Activated CD8-positive, alpha-beta T cell treated with anti-CD3 and anti-CD28 coated beads, Interleukin-2, amount 10 ng/mL, durations not matched to agents 7 days and 5 days (primary cell): Measurements from ENCODE around the gene FAM124B. TPM values are rescaled to one million over a fixed set of nuclear protein-coding genes. Genes with fewer than 3 reads are reported as not detected.
"Not testable (repeated sequence)": the region's sequence is repeated elsewhere in the genome, so short reads cannot be mapped to it uniquely, and the experiment has no call there.

Experiments
- ATAC-seq: fragments of 150-1000 bp; cut with Tn5 transposase; one replicate; pipeline ENCODE4 v1.10.0; 2021; ENCODE audit warnings: moderate library complexity
- CTCF ChIA-PET: fragments of 350-600 bp; sonication (Branson Sonifier 250); formaldehyde crosslinking; loops from one replicate; lab custom pipeline; 2021; ENCODE audit warnings: antibody characterized with exemption; lab: Charles Lee
- POLR2A ChIA-PET: fragments of 350-600 bp; sonication (Branson Sonifier 250); formaldehyde crosslinking; loops from one replicate; lab custom pipeline; 2021; ENCODE audit warnings: antibody characterized with exemption; lab: Charles Lee
- DNase-seq: peaks from one replicate; pipeline ENCODE4 v3.0.0-alpha.2; 2020
- H3K27ac Mint-ChIP-seq: one replicate; pipeline ENCODE4 v1.8.0; 2021; ENCODE audit warnings: mild to moderate bottlenecking, mixed read lengths
- H3K27me3 Mint-ChIP-seq: one replicate; pipeline ENCODE4 v1.8.0; 2021; ENCODE audit warnings: low read depth, mixed read lengths
- H3K36me3 Mint-ChIP-seq: one replicate; pipeline ENCODE4 v1.8.0; 2021; ENCODE audit warnings: low read depth, mixed read lengths
- H3K4me1 Mint-ChIP-seq: one replicate; pipeline ENCODE4 v1.8.0; 2021; ENCODE audit warnings: low read depth, mixed read lengths
- H3K4me3 Mint-ChIP-seq: one replicate; pipeline ENCODE4 v1.8.0; 2021; ENCODE audit warnings: mild to moderate bottlenecking, mixed read lengths
- H3K9me3 Mint-ChIP-seq: one replicate; pipeline ENCODE4 v1.8.0; 2022; ENCODE audit warnings: mixed read lengths; ENCODE audit not compliant: insufficient read depth
- total RNA-seq, 2 experiments: library from RNA; stranded (reverse); gene quantifications; one replicate each; pipeline ENCODE4 v1.2.3, GENCODE V29; 2021

FAM124B gene
- total RNA-seq, 2 experiments from 2014 or later: 0.16 to 0.21 TPM

GRCh38 chr2:224410946-224411561 is 9.1 kb upstream of the FAM124B start:
- no peak for ATAC-seq
- H3K9me3 Mint-ChIP-seq: no peaks in the 10 kb centered on the region

GRCh38 chr2:224408676-224409075 is 6.8 kb upstream of the FAM124B start:
- ATAC-seq: no peak
- Mint-ChIP-seq H3K4me3 (no peak overlapping the region), H3K27me3 (peaks cover 10% of the 10 kb centered on the region), H3K36me3 (no peaks in the 10 kb centered on the region), H3K9me3 (no peaks in the 10 kb centered on the region), H3K27ac (no peak overlapping the region), H3K4me1 (peaks cover 9% of the 10 kb centered on the region)
- DNase-seq: no peak
- ChIA-PET POLR2A (no interaction called here), CTCF (interaction anchor here (0.8 to 1.0 kb wide), 2 partner anchors 39 to 405 kb away, joined by 3 read pairs; no protein-coding TSS in a partner anchor)

More at GRCh38 chr2:224410946-224411561, 9.1 kb upstream of the FAM124B start:
- H3K36me3 Mint-ChIP-seq: no peaks in the 10 kb centered on the region
- POLR2A ChIA-PET: no interaction called here
- DNase-seq: no peak
- H3K4me3 Mint-ChIP-seq: no peak overlapping the region
- no peak overlapping the region for H3K27ac Mint-ChIP-seq
- CTCF ChIA-PET: interaction anchor here (1.2 to 1.9 kb wide), 2 partner anchors 38 to 42 kb away, joined by 3 to 4 read pairs; no protein-coding TSS in a partner anchor
- peaks cover 7% of the 10 kb centered on the region for H3K27me3 Mint-ChIP-seq
- peaks cover 9% of the 10 kb centered on the region for H3K4me1 Mint-ChIP-seq

GRCh38 chr2:224407241-224407701 is 5.4 kb upstream of the FAM124B start:
- Mint-ChIP-seq H3K4me3 (no peak overlapping the region), H3K36me3 (no peaks in the 10 kb centered on the region), H3K4me1 (peaks cover 9% of the 10 kb centered on the region), H3K9me3 (no peaks in the 10 kb centered on the region), H3K27ac (no peak overlapping the region), H3K27me3 (peaks cover 10% of the 10 kb centered on the region)
- CTCF ChIA-PET: no interaction called here
- POLR2A ChIA-PET: no interaction called here
- no peak for ATAC-seq
- no peak for DNase-seq

- Mint-ChIP-seq H3K36me3 (no peaks in the 10 kb centered on the region), H3K27ac (no peak overlapping the region), H3K27me3 (peaks cover 8% of the 10 kb centered on the region), H3K4me3 (no peak overlapping the region), H3K9me3 (no peaks in the 10 kb centered on the region), H3K4me1 (peaks cover 16% of the 10 kb centered on the region)
- ATAC-seq (no peak), DNase-seq (no peak)
- ChIA-PET CTCF (no interaction called here), POLR2A (interaction anchor here (0.8 kb wide), 1 partner anchor 92 kb away, joined by 3 read pairs; no protein-coding TSS in a partner anchor)
Measured at GRCh38 chr2:224405841-224406370, 4.0 kb upstream of the FAM124B start.

- H3K36me3 Mint-ChIP-seq: no peaks in the 10 kb centered on the region
- no peaks in the 10 kb centered on the region for H3K9me3 Mint-ChIP-seq
- ATAC-seq: no peak
- CTCF ChIA-PET: no interaction called here
- no peak overlapping the region for H3K4me3 Mint-ChIP-seq
- POLR2A ChIA-PET: interaction anchor here (0.8 kb wide), 1 partner anchor 92 kb away, joined by 3 read pairs; no protein-coding TSS in a partner anchor
- DNase-seq: no peak
- H3K27me3 Mint-ChIP-seq: peaks cover 6% of the 10 kb centered on the region
- no peak overlapping the region for H3K27ac Mint-ChIP-seq
- peaks cover 16% of the 10 kb centered on the region for H3K4me1 Mint-ChIP-seq
Measured at GRCh38 chr2:224405412-224405811, 3.5 kb upstream of the FAM124B start.

- Mint-ChIP-seq H3K9me3 (no peaks in the 10 kb centered on the region), H3K4me1 (peaks cover 16% of the 10 kb centered on the region), H3K27me3 (peaks cover 6% of the 10 kb centered on the region), H3K27ac (no peak overlapping the region), H3K4me3 (no peak overlapping the region), H3K36me3 (no peaks in the 10 kb centered on the region)
- DNase-seq (no peak), ATAC-seq (no peak)
- ChIA-PET POLR2A (no interaction called here), CTCF (no interaction called here)
Measured at GRCh38 chr2:224404796-224405195, 2.9 kb upstream of the FAM124B start.

- peaks cover 6% of the 10 kb centered on the region for H3K27me3 Mint-ChIP-seq
- H3K4me3 Mint-ChIP-seq: no peak overlapping the region
- DNase-seq: no peak
- no peak for ATAC-seq
- CTCF ChIA-PET: interaction anchor here (1.0 to 1.1 kb wide), 2 partner anchors 242 to 247 kb away, joined by 3 read pairs; no protein-coding TSS in a partner anchor
- POLR2A ChIA-PET: no interaction called here
- H3K9me3 Mint-ChIP-seq: no peaks in the 10 kb centered on the region
- no peaks in the 10 kb centered on the region for H3K36me3 Mint-ChIP-seq
- peaks cover 16% of the 10 kb centered on the region for H3K4me1 Mint-ChIP-seq
- no peak overlapping the region for H3K27ac Mint-ChIP-seq
Measured at GRCh38 chr2:224403657-224404056, 1.8 kb upstream of the FAM124B start.

- no peak overlapping the region for H3K4me3 Mint-ChIP-seq
- no peaks in the 10 kb centered on the region for H3K9me3 Mint-ChIP-seq
- H3K27ac Mint-ChIP-seq: peak overlapping the region; percentile 47
- DNase-seq: no peak
- H3K27me3 Mint-ChIP-seq: peaks cover 8% of the 10 kb centered on the region
- ChIA-PET CTCF (interaction anchor here (0.9 to 1.7 kb wide), 2 partner anchors 31 to 34 kb away, joined by 3 to 7 read pairs; no protein-coding TSS in a partner anchor), POLR2A (interaction anchor here (1.2 kb wide), 1 partner anchor 185 kb away, joined by 3 read pairs; no protein-coding TSS in a partner anchor)
- no peaks in the 10 kb centered on the region for H3K36me3 Mint-ChIP-seq
- peak; percentile 23 for ATAC-seq
- H3K4me1 Mint-ChIP-seq: peaks cover 7% of the 10 kb centered on the region
Measured at GRCh38 chr2:224400886-224401632, 848 bp downstream of the FAM124B start.

GRCh38 chr2:224400174-224400810 is 1.6 kb downstream of the FAM124B start:
- H3K27ac Mint-ChIP-seq: no peak overlapping the region
- peaks cover 8% of the 10 kb centered on the region for H3K27me3 Mint-ChIP-seq
- no peak for ATAC-seq
- no peaks in the 10 kb centered on the region for H3K36me3 Mint-ChIP-seq
- ChIA-PET POLR2A (interaction anchor here (1.2 kb wide), 1 partner anchor 186 kb away, joined by 3 read pairs; no protein-coding TSS in a partner anchor), CTCF (interaction anchor here (1.7 kb wide), 1 partner anchor 30 kb away, joined by 7 read pairs; no protein-coding TSS in a partner anchor)
- peaks cover 7% of the 10 kb centered on the region for H3K4me1 Mint-ChIP-seq
- DNase-seq: no peak
- H3K9me3 Mint-ChIP-seq: no peaks in the 10 kb centered on the region
- no peak overlapping the region for H3K4me3 Mint-ChIP-seq

GRCh38 chr2:224398289-224398688 is 3.6 kb downstream of the FAM124B start:
- POLR2A ChIA-PET: no interaction called here
- H3K4me3 Mint-ChIP-seq: no peak overlapping the region
- H3K9me3 Mint-ChIP-seq: no peaks in the 10 kb centered on the region
- DNase-seq (no peak), ATAC-seq (no peak)
- CTCF ChIA-PET: interaction anchor here (0.6 to 1.5 kb wide), 3 partner anchors 29 to 226 kb away, joined by 3 to 4 read pairs (median 3); no protein-coding TSS in a partner anchor
- H3K27ac Mint-ChIP-seq: no peak overlapping the region
- H3K36me3 Mint-ChIP-seq: no peaks in the 10 kb centered on the region
- peaks cover 7% of the 10 kb centered on the region for H3K4me1 Mint-ChIP-seq
- peaks cover 6% of the 10 kb centered on the region for H3K27me3 Mint-ChIP-seq

- H3K27me3 Mint-ChIP-seq, H3K4me3 Mint-ChIP-seq, CTCF ChIA-PET, ATAC-seq, DNase-seq, H3K36me3 Mint-ChIP-seq, H3K4me1 Mint-ChIP-seq, H3K9me3 Mint-ChIP-seq, H3K27ac Mint-ChIP-seq: not testable (repeated sequence)
- POLR2A ChIA-PET: interaction anchor here (0.8 kb wide), 1 partner anchor 114 kb away, joined by 3 read pairs; no protein-coding TSS in a partner anchor
Measured at GRCh38 chr2:224397100-224397499, 4.8 kb downstream of the FAM124B start.
